ENCODE measurements around the gene KRT39.
A peak's percentile ranks its signal among the peaks of the same experiment; 100 is the strongest.
"Not testable (repeated sequence)": the region's sequence is repeated elsewhere in the genome, so short reads cannot be mapped to it uniquely, and the experiment has no call there.

KRT39 gene

DNA sequence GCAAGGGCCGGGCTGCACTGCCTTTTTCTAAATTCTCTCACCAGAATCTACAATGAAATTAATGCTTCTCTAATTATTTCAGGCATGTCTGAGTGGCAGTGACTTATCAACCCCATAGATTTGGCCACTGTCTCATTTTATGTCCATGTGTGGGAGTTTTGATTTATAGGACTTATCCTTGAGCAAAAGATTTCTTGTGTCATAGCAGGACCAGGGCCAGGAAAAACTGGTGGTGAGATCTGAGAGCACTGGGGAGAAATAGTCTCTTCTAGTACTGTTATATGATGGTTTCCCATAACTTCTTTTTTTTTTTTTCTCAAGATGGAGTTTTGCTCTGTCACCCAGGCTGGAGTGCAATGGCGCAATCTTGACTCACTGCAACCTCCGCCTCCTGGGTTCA lies 27.8 kb downstream of the KRT39 start:
- DNase-seq (ENCODE audit: low spot score) = no peak

DNA sequence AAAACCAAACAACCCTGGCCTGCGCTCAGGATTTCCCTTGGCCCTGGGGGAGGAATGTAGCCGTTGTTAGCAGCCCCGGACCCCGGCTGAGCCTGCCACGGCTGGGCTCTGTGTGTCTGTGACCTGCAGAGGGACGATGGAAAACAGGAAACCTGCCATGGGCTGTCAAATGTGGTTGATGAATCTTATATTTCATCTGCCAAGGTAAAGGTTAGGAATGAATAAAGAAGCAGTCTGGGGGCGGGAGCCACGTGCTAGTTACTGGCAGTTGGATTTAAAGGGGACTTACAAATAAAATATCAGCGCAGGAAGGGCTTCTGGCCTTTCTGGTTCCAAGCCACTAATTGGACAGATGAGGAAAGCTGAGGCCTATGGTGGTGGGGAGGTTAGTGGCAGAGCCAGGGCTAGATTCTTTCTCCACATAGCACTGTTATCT lies 29.3 kb downstream of the KRT39 start, which contains the start of gene KRT23:
Gene KRT23, minus strand, starts transcription at position 263 of the 436 bp plus-strand sequence. CDS start 1,043 bp downstream, outside the sequence.
- DNase-seq (ENCODE audit: low spot score) = peak; percentile 29

DNA sequence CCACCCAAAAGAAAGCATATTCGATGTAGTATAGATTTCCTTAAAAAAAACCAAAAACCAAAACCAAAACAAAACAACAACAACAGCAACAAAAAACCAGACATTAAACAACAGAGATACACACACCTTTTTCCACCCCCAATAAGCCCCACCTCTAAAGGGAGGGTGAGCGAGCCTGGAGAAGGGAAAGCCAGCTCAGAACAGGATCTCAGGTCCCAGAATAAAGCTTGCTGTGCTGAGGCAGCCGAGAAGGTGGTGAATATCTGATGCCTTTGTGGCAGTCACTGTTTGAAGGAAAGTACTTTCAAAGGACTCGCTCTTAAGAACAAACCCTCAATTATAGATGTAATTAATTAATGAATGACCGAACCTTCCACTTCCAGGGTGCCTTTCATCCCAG lies 29.8 kb downstream of the KRT39 start:
- no peak for DNase-seq (ENCODE audit: low spot score)

DNA sequence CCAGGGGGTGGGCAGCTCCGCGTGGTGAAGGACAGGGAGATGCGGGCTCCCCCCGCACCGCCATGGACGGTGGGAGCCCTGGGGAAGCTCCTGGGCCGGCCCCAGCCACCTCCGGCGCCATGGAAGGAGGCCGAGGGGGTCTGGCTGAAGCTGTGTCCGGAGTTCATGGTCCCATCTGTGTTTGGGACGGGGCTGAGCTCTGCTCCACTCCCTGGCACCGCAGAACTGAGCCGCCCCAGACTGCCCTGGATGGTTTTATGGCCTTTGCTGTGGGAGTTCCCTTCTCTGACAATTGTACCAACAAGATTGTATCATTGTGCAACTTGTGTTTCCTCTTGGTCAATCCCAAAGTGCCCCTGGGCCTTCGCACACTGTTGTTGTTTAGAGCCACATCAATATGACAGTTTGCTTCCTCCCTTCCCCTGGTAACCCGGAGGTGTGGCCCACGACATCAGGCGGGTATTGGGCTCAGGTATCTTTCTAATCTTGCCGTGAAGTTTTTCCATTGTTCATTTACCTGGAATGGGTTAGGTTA lies 30.2 kb downstream of the KRT39 start:
- no peak for DNase-seq (ENCODE audit: low spot score)

DNA sequence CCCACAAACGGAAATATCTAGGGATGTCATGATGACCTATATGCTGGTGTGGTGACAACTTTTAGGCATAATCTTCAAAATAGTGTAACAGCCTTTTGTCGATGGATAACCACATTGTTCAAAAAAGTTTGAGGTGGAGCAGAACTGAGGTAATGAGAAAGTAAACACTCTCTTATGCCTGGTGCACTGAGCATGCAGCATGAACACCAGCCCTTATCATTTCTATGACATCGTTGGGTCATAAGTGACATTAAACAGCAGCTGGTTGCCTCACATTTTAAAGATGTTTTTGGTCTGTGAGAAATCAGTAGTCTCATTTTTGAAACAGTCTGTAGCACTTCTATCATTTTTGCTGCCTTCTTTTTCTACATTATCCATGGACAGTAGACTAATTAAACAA lies 31.1 kb downstream of the KRT39 start:
- no peak for DNase-seq (ENCODE audit: low spot score)

DNA sequence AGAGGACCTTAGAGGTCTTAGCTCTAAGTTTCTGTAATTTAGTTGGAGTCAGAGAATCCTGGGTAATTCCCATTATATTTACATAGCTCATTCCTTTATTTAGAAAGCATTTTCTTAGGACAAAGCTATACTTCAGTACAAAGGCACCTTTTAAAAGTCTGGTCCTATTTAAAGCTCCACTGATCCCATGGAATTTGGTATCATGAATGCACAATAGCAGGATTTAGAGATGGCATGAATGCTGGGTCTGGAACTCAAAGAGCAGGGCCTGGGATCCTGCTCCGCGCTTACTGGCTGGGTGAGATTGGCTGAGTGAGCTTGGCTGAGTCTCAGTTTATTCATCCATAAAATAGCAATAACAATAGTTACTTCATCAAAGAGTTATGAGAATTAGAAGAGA lies 34.1 kb downstream of the KRT39 start:
- peak; percentile 80 for DNase-seq (ENCODE audit: low spot score)

DNA sequence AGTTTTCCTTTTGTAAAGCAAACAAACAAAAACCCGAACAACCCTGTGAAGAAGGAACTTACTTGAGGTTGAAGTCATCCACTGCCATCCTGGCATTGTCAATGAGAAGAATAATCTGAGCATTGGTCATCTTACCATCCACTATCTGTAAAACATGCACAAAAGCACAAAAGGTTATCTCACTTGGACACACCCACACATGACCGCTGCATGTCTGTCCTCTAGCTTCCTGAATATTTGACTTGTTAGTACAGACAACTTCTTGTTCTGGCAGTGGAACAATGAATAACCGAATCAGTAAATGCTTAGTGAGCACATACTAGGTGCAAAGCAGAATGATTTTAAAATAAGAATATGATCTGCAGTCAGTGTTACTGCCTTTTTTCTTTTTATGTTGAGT lies 35.4 kb downstream of the KRT39 start:
- peak; percentile 69 for DNase-seq (ENCODE audit: low spot score)

DNA sequence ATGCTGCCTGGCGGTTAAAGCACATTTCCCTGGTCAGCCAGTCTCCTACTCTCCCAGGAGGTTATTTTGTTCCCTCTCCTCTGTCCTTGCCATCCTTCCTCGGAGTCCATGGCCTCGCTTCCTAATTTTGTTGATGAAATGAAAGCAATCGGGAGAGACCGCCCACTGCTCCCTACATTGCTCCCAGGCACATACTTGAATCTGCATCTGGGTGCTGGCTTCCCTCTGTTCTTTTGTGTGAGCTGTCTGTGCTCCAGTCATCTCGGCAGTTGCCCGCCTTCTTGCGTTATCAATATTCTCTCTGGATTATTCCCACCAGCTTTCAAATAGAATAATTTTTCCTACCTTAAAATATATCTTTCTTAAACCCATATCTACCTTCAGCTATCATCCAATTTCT lies 40.4 kb downstream of the KRT39 start:
- DNase-seq (ENCODE audit: low spot score) = no peak

DNA sequence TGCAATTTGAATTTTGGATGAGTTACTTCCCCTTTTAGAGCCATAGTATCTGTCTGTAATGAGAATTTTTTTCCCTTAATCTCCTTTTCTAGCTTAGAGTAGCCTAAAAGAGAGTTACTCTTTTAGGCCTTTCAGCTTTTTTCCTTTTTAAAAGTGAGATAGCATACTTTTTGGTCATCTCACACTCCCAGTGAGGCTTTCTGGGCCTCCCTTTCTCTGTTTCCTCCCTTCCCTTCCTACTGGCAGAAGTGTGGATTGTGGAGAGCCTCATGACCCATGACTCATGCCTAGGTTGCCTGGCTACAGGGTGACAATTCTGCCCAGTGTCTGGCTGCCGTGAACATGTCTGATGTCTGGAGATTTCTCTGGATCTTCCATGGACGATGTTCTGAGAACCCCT lies 44.5 kb downstream of the KRT39 start:
- DNase-seq (ENCODE audit: low spot score) = peak; percentile 87

DNA sequence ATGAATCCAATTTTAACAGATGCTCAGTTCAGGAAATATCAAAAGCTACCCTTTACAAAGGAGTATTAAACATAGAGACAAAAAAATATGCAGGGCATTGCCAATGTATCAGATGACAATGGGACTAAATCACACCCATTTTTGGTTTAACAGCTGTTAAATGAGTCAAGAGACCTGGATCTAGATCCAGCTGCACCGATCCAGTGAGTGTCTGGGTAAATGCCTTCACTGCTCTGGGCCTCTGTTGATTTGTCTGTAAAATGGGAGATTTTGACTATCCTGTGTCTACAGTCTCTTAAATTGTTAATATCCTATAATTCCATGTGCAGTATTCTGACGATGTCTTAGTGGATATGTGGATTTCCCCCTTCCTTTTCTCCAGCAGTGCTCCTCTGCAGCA lies 45.7 kb downstream of the KRT39 start:
- no peak for DNase-seq (ENCODE audit: low spot score)

DNA sequence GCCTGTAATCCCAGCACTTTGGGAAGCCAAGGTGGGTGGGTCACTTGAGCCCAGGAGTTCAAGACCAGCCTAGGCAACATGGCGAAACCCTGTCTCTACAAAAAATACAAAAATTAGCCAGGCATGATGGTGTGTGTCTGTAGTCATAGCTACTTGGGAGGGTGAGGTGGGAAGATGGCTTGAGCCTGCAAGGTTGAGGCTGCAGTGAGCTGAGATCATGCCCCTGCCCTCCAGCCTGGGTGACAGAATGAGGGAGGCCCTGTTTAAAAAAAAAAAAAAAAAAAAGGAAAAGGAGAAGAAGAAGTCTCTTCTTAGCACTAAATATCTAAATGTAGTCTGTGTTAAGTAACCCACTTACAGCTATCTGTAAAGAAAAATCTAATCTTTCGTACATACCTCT lies 49.6 kb downstream of the KRT39 start:
- DNase-seq (ENCODE audit: low spot score) = not testable (repeated sequence)

DNA sequence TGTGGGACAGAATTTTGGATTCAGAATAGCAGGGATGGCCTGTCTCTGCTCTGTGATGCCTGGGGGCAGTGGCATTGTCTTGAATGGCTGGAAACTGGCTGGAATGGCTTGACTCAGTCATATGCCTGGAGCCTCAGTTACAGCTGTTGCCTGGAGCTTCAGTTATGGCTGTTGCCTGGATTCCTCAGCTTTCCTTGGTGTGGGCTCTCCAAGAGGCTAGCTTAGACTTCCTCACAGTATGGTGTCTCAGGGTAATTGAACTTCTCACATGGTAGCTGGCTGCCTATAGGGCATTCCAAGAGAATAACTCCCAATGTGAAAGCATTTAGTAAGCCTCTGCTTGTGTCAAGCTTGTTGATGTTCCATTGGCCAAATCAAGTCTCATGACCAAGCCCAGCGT lies 50.4 kb downstream of the KRT39 start:
- DNase-seq (ENCODE audit: low spot score) = no peak

DNA sequence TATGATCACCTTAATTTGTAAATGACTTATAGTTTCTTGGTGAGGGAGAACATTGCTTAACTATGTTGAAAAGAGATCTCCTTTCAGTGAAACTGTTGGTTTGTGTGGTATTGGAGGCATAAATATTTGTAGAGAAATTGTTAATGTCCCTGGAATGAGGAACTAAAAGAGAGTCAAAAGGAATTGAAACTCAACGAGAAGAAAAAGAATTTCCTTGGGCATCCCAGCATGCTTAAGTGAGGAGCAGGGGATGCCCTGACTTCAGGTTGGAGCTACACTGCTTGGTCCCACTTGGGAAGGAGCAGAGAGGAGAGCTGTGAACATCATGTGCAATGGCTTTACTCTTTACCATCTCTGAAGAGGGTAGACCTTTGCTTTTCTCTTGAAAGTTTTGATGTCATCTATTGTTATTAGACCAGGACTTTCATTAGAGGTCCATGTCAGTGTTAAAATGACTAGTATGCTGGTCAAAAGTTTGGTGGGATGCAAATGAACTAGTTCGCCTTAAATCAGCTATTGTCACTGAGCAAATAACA lies 51.0 kb downstream of the KRT39 start:
- no peak for DNase-seq (ENCODE audit: low spot score)

DNA sequence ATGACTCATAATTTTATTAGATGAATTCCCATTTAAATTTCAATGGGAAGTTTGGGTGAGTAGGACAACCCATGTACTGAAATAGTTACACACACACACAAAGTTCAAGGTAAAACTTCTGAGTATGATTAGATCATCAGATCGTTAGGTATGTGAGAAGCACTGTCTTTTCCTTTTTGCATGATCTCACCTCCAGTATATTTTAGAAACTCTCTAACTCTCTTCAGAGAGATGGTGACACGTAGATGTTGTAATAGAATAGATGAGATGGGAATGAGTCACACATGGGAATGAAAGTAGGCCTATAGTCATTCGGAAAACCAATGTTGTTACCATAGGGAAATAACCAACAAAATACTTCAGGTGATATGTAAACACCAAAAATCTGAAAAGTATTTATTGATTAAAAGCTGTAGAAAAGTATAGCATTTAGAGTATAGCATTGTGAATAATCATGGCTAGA lies 51.5 kb downstream of the KRT39 start:
- DNase-seq (ENCODE audit: low spot score) = no peak

DNA sequence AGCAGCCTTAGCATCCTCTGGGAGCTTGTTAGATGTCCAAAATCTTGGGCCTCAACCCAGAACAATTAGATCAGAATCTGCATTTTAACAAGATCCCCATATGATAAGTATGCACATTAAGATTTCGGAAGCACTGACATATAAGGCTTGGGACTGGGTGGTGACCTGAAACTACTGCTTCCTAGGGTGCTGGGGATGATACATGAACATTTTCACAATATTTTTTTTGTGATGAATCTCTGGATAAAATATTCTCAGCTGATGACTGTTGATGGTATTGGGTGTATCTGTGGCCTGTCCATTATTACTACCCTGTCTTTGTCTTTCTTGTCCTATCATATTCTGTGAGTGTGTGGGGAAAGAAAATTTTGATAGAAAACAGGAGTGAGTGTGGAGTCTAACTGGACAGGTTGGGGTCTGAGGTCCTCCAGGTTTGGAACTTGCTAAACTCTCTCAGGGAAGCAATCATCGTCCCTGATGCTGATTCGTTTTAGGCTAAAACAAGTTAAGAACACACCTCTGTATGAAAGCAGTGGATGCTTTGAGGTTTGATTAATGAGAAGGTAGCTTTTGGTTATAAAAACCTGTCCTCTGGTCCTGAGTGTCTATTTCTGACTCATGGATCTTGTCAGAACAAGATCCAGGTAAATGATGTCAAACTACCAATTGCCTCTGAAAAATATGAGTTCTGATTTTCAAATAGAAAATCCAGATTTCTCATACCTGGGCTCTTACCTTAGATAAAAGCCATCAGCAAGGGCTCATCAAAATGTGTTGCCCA lies 52.5 kb downstream of the KRT39 start:
- no peak for DNase-seq (ENCODE audit: low spot score)

DNA sequence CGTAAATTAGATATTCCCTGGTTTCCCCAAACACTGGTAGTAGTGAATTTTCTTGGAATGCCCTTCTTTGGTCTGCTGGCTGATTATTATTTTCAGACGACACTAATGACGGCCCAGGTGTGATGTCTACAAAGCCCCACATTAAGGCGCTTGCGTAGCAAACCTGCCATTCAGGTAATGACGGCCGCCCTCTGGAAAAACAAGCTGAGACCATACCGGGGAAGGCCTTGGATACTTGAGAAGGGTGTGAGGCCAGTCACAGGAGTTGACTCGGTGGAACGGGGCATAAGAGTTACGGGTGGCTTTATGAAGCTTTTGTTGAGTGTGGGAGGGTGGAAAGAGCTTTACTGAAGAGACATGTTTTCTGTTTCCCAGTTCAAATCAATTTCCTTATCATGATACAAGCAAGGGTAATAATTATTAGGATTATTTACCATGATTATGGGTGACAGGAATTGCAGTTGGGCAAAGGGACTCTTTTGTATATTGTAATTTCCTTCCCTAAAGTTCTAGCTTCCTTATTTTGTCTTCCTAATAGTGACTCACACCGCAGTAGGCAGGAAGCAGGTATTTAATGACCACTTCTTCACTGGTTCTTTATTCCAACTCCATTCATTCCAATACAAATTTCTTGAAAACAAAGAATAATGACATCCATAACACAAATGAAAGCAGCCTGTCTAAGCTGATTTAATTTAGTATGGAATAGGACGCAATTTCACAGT lies 54.1 kb downstream of the KRT39 start:
- no peak for DNase-seq (ENCODE audit: low spot score)

DNA sequence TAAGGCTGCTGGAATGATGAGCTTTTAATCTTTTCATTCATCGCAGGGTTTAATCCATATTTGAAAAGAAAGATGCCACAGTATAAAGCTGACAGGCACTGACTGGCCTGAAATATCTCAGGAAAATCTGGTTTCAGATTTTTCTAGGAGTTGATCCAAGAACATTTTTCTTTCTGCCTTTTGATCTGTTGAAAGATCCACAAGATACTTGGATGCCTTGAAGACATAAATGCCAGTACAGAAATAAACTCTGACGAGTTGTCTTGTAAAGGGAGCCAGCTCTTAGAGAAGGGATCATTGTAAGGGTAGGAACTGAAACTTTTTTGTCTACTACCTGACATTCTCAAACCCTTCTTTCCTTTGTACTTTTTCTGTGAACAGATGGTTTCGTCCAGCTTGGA lies 56.3 kb downstream of the KRT39 start:
- DNase-seq (ENCODE audit: low spot score) = peak; percentile 47

DNA sequence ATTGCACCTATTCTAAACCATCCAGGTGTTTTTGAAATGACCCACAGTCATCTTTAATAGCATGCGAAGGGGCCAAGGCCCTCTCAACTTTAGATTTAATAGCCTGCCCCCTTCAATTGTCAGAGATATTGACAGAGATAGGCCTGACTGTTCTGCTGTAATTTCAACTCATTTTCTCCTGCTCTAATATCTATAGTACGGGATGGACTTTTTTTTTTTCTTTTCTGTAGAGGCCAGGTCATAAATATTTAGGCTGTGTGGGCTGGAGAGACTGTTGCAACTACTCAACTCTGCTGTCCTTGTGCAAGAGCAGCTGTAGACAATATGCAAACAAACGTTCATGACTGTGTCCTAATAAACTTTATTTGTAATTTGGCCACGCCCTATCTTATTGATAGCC lies 57.0 kb downstream of the KRT39 start:
- no peak for DNase-seq (ENCODE audit: low spot score)

DNA sequence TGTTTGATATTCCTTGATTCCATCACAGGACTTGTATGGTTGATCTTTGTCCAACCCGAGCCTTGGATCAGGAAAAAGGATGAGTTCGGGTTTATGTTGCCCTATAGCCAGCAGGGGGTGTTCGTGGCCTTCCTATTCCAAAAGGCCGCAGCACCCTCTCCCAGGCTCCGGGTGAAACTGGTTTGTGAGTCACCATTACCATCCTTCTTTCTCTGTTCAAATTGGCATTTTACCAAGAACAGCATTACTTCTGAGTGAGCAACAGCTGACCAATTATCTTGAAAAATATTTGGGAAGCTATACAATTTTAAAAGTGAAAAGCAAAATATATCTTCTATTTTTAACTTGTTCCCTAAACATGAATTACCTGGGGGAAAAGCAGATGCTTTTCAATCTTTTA lies 57.4 kb downstream of the KRT39 start:
- DNase-seq (ENCODE audit: low spot score) = peak; percentile 87
